NCI-H524 (cell line): ENCODE results near the gene CYTL1.
"Not testable (repeated sequence)": the region's sequence is repeated elsewhere in the genome, so short reads cannot be mapped to it uniquely, and the experiment has no call there.

Experiments
- DNase-seq, 2 experiments: peaks; one replicate each; lab custom pipeline; 2025; lab: John Stamatoyannopoulos, UW

The CYTL1 gene

DNA sequence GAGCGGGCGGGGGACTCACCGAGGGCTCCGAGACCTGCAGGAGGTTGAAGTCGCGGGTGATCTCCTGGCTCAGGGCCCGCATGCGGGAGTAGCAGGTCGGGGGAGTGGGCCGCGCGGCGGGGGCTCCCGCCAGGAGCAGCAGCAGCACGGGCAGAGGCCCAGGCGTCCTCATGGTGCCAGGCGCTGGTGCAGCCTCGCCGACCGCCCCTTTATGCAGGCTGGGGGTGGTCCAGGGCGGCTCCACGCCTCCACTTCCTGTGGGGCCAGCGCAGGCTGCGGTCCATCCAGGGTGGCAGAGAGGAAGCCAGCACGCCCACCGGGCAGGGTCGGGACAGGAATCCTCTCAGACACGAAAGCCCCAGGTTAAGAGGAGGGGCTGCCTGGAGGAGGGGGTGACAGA is at the start of gene CYTL1:
CYTL1 (minus strand) TSS at position 185 of the 400 bp plus-strand sequence; CDS start at position 172, 13 bp downstream.
- no peak for DNase-seq

DNA sequence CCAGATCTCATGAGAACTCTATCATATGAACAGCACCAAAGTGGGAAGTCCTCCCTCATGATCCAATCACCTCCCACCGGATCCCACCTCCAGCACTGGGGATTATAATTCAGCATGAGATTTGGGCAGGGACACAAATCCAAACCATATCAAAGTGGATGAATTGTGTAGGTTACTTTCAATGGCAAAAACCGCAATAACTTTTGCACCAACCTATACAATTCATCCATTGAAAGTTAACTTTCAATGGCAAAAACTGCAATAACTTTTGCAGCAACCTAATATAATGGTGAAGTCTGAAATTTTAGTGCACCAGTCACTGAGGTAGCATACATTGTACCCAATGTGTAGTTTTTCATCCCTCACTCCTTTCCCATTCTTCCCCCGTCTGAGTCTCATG is 48.6 kb upstream of the CYTL1 start:
- no peak for DNase-seq

GRCh38 chr4:5066968-5067367 is 47.7 kb upstream of the CYTL1 start:
- not testable (repeated sequence) for DNase-seq

DNA sequence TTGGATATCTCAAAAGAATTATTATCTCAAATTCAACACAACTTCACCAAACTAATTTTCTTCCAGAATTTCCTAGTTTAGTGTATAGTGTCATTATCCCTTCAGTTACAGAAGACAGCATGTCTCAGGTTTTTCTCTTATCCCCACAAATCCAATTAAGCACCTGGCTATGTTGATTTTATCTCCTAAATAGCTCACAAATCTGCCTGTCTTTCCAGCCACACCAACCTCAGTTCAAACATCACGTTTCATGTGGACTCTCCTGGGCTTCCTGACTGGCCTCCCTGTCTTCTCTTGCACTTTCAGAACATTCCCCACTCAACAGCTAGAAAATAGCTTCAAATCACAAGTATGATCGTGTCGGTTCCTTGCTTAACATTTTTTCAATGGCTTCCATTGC is 46.8 kb upstream of the CYTL1 start:
- peak; percentile 55 to 82 for DNase-seq

DNA sequence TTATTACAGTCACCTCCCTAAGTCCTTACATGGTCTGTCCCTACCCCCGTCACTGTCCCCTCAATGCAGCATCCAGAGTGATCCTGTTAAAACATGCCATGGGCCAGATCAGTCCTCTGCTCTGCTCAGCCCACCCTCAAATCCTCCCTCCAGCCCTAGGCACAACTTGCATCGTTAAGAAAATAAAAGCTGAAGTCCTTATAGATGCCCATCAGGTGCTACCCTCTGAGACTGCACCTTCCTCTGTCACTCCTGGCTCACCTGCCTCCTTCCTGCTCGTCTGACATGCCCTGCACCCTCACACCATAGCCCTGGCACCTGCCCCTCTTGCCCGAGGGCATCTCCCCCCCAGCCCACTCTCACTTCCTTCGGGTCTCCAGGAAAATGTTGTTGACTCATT is 36.2 kb upstream of the CYTL1 start:
- no peak for DNase-seq

GRCh38 chr4:5054532-5054931 is 35.3 kb upstream of the CYTL1 start:
- no peak for DNase-seq

DNA sequence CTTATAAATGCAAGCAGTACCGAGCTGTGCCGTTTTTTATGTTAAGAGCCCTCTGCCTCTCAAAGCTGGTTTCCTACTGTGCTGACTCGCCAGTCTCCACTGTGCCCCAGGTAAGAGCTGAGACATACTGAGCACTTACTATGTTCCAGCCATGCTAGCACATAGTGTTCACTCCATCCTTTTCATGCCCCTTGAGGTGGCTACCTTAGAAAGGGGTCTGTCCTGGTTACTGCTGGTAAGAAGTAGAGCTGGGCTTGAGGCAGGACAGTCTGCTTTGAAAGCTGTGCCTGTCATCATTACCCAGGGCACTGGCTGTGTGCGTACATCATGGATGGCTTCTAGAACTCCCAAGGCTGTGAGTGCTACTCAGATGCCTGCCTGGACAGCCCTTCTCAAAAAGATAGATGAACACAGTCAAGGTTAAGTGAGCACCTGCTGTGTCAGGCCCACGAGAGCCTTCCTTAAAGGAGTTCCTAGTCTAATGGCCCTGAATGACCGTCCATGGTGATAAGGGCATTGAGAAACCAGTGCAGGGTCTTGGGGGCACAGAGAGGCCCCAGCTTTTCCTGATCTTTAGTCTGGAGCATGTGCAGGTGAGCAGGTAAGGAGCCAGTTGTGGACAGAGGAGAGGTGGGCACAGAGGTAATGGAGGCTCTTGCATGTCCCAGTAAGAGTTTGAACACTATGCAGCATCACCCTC is 33.6 kb upstream of the CYTL1 start:
- no peak for DNase-seq

DNA sequence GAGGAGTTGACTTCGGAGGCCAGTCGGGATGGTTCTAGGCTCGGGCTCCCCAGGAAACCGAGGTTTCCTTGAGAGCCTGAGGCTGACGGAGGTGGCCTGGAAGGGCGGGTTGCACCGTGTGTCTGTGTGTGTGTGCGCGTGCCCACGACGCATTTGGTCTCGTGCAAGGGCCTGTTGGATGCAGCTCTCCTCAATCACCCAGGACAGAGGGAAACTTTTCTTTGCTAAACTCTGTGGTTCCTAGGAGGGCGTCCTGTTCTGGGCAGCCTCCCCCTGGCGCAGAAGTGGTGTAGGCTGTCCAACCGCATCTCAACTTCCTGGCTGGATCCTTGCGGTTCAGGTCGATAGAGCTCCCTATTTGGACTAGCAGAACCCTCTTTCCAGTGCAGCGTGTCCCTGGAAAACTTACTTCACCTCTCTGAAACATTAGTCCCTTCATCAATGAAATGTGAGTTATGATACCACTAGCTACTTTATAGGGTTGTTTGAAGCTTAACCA is 33.0 kb upstream of the CYTL1 start:
- DNase-seq = no peak

GRCh38 chr4:5051278-5052203 is 32.3 kb upstream of the CYTL1 start, which contains the start of gene STK32B:
Gene STK32B (plus strand): TSS chr4:5051480.
- DNase-seq = peak; percentile 45 to 71

GRCh38 chr4:5050520-5051277 is 31.4 kb upstream of the CYTL1 start:
- DNase-seq = peak; percentile 70 to 86

- DNase-seq = no peak
Observed at GRCh38 chr4:5048721-5049120, 29.5 kb upstream of the CYTL1 start.

GRCh38 chr4:5045097-5045496 is 25.8 kb upstream of the CYTL1 start:
- DNase-seq = no peak

- no peak for DNase-seq
Observed at GRCh38 chr4:5044341-5044740, 25.1 kb upstream of the CYTL1 start.

DNA sequence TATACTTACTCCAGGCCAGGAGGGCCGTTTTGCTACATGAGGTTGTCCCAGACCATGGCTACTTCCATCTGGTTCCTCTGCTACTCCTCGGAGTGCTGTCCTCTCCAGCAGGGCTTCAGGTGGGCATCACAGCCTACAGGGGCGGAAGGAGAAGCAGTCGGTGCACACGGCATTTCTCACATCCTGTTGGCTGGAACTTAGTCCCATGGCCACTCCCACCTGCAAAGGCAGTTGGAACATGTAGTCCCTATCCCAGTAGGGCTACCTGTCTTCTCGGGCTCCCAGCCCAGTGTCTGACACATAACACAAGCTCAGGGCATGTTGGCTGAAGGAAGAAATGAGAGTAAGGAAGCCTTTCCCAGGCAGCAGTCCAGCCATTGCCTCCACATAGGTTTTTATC is 24.3 kb upstream of the CYTL1 start:
- no peak for DNase-seq

DNA sequence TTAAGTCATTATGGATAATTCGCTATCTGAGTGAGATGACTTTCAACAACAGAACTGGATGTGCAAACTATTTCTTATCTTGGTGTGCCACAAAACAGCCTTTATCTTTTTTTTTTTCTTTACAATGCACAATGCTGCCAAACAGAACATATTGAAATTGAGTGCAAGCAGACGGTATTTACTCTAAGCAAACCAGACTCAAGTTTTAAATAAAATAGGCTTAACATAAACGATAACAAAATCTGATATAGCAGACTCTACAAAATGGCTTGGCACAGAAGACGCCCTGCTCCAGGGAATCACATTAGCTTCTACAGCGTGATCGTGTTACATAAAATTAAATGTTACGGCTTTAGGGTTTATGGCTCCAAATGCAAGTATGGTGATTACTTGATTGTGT is 22.4 kb upstream of the CYTL1 start:
- no peak for DNase-seq

- no peak for DNase-seq
Observed at GRCh38 chr4:5040856-5041620, 21.8 kb upstream of the CYTL1 start.

- no peak for DNase-seq
Observed at GRCh38 chr4:5039800-5040199, 20.5 kb upstream of the CYTL1 start.

DNA sequence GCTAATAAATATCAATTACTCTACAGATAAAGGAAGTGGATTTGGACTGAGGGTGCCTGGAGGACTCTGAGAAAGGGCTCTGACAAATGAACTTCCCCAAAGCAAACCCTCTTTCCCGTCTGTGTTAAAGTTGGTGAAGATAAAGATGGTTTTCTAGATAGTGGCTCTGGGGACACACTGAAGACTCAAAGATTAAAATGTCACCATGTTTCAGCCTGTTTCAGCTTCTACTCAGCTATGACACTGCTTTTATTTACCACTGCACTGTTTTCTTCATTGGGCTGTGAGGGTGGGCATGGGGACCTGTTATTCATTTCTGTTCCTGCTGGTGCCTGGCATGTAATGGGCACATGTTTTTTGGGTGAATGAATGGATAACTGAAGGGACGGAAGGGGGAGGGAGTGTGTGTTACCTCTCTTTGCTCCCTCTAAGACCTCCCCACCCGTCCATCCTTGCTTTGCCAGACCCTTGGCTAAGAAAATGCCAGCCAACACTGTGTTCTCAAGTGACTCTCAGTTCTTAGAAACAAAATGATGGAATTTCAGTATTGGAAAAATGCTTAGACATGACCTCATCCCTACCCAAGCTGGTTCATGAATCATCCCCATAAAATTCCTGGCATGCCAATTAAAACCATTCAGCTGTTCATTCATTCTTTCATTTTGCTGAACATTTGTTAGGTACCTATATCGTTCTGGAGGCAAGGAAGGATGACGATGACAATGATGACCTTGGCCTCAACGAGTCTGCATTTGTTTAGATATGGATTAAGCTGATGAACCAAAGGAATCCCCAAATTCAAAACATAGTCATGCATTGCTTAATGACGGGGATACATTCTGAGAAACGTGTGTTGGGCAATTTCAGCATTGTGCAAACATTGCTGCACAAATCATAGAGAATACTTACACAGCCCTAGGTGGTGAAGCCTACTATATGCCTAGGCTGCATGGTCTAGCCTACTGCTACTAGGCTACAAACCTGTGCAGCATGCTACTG is 18.6 kb upstream of the CYTL1 start:
- DNase-seq = no peak

DNA sequence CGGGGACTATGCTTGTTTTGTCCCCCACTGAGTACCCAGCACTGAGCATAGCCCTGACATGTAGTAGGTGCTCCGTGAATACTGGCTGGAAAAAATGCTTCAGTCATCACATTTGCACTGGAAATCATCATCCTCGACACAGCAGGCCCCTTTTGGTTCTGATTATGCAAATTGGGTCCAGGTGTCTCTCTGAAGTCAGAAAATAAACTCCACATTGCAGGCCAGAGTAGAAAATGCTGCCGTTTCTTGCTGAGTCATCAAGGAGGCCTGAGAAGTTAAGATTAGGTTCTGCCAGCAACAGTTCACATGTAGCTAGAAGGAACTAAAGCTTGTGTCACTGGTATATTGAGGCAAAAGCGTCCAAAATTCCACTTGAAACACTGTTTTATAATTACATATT is 17.0 kb upstream of the CYTL1 start:
- no peak for DNase-seq

- DNase-seq = peak in 1 of 2 experiments; percentile 10
Observed at GRCh38 chr4:5034206-5034605, 14.9 kb upstream of the CYTL1 start.
